GM19372 (cell line): ENCODE results near the gene ARNT2.

Source experiments
- ATAC-seq: cut with Tn5 transposase; IDR thresholded peaks from one replicate; pipeline ENCODE4 v1.9.1; 2021; ENCODE audit warnings: mild to moderate bottlenecking, low read depth, moderate library complexity; ENCODE audit not compliant: unreplicated experiment

The ARNT2 gene

DNA sequence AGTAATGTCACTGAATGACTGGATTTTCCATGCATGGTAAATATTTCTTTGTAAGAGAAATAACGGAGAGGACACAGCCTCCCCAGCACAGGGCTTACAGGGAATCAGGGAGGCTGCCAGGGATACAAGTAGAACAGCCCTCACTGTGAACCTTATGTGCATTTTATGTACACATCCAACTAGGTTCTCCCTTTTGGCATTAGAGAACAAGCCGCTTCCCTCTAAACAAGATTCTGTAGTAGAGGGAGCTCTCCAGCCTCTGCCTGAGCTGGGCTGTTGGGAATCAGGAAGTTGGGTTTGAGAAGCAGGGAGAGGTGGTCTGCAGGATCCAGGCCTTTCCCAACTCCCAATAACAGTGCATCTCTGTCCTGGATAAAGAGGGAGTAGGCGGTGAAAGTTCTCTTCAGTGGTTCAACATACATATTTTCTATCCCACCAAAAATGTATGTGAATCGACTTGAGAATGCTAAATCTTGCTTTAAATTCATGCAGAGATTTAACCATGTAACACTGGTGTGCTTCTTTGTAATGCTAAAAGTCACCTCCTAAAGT lies 83.7 kb downstream of the ARNT2 start:
- ATAC-seq: no peak

DNA sequence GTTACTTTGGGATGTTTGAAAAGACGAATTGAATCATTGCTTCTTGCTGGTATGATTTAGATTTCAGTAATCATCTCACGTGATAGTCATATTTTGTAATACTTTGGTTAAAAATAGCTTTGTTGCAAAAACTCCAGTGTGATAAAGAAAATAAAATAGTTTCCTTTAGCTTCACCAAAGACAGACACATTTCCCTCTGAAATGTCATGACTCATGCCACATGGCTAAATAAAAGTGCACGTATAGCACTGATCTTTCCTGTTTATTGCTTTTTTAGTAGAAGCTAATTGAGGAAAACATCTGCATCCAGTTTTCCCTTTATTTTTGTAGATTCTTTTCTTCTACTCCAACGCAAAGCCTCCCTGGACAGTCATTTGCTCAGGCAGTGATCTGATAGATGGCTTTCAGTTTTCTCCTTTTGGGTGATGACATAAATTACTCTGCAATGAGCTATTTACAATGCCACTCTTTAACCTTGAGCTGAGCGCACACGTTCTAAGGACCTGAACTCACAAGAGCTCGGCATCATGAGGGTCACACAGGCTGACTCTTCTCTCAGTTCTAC lies 84.9 kb downstream of the ARNT2 start:
- ATAC-seq: no peak

DNA sequence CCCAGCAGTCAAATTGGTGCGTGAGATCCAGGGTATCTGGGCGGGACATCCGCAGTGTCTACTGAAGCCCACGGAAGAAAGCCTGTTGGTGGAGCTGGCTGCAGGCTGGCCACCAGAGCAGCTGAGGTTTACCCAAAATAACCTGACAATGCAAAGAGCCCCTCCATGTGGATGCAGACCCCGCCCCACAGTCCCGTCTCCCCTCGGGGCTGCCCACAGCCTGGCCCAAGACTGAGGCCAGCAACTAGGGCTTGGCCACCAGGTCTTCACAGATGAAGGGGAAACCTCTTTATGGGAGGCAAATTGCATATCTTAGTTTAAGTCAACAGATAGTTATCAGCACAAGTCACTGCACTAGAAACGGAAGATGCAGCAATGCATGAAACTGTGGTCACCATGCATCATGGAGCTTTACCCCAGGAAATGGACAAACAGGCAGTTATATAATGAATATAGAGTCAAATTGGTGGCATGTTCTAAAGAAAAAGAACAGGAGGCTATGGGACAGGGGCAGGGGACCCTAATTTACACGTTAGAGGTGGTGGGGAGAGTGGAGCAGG lies 86.3 kb downstream of the ARNT2 start:
- no peak for ATAC-seq

DNA sequence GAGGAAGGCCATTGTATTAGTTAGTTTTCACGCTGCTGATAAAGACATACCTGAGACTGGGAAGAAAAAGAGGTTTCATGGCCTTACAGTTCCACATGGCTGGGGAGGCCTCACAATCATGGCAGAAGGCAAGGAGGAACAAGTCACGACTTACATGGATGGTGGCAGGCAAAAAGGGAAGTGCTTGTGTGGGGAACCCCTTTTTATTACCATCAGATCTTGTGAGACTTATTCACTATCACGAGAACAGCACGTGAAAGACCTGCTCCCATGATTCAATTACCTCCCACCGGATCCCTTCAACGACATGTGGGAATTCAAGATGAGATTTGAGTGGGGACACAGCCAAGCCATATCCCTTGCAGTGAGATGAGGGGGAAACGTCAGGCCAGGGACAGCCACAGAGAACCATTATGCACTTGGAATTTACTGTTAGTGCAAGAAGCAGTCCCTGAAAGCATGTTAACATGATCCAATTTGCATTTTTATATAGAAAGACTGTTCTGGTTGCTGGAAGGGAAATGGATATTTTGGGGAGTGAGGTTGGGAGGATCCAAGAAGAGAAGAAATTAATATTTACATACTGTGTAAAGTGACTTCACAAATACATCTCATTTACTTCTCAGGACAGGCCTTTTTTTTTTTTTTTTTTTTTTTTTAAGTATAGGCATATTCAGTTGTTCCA lies 87.1 kb downstream of the ARNT2 start:
- ATAC-seq: no peak

DNA sequence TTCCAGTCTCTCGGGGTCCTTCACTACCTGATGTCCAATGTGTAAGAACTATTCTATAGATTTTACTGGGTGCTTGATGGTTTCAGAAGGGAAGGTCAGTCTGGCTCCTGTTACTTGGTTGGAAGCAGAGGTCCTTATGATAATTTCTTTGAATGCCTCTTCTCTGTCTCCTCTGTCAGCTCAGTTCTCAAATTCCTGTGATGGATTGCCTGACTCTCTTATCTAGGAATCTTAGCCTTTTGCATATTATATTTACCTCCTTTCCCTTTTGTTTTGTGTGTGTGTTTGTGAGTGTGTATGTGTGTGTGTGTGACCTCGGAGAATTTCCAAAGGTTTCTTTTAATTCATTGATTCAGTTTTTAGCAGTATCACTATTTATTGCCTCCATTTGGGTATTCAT lies 88.2 kb downstream of the ARNT2 start:
- ATAC-seq: no peak

DNA sequence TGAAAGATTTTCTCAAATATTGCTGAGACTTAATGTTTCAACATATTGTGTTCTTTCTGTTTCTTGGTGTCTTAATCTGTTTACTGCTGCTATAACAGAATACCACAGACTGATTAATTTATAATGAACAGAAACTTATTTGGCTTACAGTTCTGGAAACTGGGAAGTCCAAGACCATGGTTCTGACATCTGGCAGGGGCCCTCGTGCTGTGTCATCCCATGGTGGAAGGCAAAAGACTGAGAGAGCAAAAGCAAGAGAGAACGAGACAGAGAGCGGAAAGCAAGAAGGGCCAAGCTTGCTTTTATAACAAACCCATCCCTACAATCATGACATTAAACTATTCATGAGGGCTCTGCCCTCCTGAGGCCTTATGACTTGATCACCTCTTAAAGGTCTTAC lies 88.7 kb downstream of the ARNT2 start:
- no peak for ATAC-seq

DNA sequence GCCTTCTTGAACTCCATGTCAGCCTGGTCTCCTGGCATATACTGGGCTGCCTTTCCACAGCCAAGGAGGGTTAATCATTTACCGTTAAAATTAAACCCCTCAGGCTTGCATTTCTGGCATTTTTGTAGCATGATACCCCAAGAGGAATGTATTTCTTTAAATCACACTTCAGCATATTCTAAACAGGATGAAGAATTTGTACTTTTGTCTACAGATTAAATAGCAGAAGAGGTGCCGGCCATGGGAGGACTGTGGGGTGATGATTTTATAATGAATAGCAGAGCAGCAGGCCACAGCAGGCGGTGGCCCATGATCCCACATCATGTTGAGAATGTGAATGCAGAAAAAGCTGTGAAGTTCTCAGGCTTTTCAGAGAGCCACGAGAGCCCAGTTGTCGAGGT lies 90.2 kb downstream of the ARNT2 start:
- no peak for ATAC-seq

DNA sequence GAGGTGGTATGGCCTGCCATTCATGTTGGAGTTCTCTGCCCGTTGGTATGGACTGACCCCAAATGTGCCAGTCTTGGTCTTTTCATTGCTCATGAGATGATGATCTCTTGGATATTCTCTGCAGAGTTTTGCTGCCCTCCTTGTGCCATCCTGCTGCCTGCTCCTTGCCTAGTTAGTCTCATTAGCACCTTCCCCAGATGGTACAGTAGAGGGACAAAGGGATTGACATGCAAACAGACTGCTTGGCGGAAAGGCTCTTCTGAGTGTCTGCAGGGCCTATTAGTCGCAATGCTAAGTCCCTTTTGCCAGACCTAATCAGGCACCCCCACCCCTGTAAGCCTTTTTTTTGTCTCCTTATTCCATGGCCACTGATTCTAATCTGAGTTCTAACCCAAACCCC lies 90.6 kb downstream of the ARNT2 start:
- ATAC-seq: no peak

DNA sequence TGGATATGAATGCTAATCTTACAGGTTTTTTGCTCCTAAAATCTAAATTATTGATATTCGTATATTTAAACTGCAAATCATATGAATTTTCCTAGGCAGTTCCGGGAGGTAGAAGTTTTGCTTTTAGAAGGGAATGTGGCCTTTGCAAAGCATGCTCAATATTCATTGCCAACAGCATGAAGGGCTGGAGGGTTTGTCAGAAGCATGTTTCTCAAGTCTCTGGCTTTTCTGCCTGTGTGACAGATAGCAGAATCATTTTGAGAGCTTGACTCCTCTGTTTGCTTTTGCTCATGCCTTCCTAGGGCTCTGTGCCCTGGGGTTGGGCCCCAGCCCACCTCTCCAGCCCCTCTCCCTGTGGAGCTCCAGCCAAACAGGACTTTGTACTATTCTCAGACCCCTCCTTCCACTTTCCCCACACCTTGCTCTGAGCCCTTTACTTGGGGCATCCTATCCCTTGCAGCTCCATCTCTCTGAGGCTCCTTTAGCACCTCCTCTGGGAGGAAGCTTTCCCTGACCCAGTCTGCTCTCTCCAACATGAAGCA lies 91.3 kb downstream of the ARNT2 start:
- no peak for ATAC-seq

DNA sequence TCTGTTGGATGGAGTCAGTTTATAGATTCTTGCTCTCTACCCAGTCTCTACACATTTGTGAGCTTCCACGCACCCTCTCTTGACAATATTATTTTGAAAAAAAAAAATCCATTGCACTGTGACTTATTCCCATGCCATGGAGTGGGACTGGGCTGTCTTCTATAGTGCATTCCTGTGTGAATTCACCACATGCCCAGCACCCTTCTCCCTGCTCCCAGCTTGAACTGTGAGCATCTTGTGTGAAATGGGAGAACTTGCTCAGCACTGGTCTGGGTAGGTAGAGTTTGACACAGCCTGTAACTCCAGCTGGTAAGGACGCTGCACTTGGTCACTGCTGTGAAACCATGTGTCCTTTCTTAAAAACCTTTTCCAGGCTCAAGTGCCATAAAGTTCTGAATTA lies 91.9 kb downstream of the ARNT2 start:
- ATAC-seq: no peak

DNA sequence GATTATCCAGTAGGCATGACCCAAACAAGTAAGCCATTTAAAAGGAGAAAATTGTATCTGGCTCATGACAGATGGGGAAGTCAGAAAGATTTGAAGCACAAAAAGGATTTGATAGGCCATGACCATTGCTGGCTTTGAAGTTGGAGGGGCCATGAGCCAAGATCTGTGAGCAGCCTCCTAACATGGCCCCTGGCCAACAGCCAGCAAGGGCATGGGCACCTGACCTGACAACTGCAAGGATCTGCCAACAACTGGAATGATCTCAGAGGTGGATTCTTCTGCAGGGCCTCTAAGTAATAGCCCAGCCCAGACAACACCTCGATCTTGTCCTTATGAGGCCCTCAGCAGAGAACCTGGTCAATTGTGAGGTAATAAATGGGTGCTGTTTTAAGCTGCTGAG lies 93.0 kb downstream of the ARNT2 start:
- ATAC-seq: no peak

DNA sequence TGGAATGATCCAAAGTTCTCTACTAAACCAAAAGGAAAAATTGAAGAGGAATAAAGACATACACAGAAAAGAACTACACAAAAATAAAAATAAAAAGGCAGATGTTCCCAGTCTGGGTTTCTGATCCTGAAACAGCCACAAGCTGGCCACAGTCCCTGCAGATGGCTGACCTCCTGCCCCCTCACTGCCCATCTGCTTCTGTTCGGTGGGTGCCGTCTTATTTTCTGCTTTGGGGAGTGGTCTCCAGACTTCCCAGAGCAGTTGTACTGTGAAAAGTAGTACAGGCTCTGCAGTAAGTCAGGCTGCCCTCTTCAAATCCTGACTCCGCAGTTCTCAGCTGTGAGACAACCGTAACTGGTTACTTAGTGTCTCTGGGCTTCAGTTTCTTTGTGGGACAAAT lies 94.5 kb downstream of the ARNT2 start:
- ATAC-seq: no peak

DNA sequence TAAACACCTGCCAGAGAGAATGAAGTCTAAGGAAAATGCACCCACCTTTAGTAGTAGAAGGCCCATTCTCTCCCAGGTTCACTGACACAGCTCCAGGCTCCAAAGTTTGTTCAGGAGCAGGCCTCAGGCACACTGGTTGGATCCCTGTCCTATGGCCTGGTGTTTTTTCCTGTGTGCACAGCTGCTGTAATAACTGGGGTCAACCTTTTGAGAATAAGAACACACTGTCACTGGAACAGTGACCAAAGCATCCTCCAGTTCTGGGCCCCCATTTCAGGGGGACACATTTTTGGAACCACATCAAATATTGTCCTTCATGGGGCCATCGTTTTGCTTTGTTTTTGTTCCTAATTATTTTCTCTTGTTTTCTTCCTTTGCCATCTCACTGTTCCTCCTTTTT lies 95.8 kb downstream of the ARNT2 start:
- ATAC-seq: no peak

DNA sequence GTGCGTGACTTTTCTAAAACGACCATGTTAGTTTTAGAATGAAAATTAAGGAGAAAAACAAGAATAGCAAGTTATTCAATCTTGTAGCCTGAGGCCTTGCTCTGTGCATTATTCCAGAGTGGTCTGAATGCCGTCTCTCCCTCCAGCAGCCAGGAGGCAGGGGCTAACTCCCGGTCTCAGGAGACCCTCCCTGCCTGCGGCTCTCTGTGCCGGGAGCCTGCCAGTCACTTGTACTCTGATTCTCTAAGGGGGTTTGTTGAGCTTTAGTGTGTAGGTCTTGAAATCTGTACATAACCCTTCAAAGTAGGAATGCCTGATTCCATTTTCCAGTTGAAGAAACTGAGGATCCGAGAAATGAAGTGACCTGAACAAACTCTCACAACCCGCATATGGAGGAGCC lies 97.3 kb downstream of the ARNT2 start:
- ATAC-seq: no peak

DNA sequence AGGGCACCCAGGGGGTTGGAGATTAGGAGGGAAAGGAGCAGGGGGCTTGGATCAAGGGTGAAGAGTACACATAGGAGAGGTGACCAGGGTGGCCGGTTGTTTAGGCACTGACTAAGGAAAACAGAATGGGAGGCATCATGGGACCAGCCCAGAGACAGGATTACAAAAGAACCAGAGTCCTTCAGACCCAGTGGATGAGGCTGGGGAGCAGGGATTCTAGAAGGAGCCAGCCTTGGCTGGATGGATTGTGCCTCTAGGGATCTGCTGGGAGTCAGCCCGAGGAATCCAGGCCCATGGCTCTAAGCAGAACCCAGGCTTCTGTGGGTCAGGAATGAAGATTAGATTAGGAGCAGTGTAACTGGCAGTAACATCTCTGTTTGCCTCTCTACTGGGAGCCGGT lies 98.6 kb downstream of the ARNT2 start:
- no peak for ATAC-seq

DNA sequence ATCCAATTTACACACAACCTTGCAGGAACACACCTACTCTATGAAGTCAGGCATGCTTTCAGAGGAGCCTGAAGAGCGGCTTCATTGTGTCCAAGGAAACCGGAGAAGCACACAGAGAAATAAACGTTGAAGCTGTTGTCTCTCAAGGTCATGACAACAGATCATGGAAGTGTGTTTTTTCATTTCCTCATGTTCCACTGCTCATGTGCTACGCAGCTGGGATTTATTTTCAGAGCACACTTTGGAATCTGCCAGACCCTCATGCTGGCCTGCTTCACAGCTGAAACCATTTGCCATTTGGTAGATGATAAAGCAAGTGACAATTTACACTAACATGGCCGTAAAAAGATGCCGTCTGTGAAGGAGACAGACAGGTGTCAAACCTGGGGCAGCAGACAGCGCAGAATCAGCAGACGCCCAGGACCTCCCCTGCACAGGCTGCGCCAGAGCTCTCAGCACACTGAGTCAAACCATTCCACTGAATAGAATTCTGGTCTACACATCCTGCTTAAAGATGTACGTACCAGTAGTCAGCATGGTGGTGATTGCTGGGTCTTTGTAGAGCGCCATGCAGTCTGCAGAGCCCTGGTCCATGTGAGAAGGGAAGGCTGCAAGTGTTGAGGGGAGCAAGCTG lies 99.3 kb downstream of the ARNT2 start:
- no peak for ATAC-seq

DNA sequence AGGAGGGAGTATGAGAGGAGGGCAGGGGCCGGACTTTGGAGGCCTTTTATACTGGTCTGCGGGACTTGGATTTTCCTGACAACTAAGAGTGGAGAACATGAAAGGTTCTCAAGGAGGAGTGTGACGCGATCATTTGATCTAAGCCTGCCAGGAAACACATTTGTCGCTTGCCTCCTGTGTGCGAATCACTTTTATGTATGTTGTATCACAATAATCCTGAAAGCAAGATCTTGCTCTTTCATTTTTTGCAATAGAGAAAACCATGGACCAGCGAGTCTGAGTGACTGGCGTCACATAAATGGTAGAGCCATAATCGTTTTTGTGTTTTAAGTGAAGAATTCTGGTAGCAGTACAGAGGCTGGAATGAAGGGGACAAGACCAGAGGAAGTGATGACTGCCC lies 100.7 kb downstream of the ARNT2 start:
- no peak for ATAC-seq

DNA sequence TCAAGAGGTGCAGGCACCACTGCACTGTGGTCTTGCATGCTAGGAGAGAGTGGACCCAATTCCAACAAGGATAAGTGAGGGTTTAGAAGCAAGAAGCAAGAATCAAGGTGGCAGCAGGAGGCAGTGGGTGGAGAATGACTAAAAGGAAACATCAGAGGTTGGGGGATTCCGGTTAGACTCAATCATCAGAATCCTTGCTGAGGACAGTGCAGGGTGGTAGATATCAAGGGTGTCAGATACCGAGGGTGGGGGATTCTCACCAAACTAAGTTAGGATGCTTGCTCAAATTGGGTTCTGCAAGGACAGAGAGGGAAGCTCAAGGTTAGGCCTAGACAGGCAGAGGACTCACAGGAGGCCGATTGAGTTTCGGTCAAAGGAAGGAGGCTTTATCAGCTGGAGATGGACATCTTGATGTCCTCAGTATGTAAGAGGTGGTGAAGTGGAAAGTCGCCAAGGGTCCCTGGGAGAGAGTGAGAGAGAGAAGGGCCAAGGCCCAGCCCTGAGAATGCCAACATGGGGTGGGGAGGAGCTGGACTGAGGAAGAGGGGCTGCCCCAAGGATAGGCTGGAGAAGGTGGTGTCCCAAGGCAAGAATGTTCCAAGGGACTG lies 102.2 kb downstream of the ARNT2 start:
- ATAC-seq: no peak

DNA sequence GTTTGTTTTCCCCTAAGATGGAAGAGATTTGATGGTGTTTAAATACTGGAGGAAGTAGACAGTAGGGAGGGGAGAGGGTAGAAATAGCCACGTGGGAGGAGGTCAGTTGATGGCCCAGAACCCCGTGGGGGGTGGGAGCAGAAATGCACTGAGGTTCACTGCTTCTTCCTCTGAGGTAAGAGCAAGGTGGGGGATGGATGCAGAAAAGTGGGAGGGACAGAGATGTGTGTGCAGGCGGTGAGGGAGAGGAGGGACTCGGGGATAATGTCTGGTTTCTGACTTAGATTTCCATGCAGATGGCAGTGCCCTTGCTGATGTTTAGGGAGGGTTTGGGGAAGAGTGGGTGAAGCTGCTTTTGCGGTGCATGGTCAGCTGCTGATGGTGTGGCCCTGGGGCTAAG lies 102.9 kb downstream of the ARNT2 start:
- no peak for ATAC-seq

DNA sequence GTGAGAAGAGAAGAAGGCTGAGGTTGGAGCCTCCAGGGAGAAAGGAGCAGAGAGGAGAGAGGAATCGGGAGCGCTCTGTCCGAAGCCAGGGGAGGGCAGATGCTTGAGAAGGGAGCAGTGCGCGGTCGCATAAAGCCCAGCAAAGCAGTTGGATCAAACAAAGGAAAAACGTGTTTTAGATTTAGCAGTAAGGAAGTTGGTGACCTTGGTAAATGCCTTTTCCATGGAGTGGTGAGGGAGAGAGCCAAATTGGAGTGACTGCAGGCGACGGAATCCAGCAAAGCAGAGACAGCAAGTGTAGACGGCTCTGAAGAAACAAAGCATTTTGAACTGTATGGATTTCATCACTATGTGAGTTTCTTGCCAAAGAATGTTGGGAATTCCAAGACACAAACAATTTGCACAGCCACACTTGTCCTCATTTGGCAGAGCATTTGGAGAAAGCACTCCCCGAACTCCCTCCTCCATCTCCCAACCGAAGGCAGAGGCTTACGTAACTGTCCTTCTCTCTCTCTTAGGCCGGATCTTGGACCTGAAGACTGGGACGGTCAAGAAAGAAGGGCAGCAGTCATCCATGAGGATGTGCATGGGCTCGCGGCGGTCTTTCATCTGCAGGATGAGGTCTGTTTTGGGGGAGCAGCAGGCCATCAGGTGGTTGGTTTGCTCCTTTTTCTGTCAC lies 103.6 kb downstream of the ARNT2 start:
- no peak for ATAC-seq
